T-helper 2 cell treated with Interferon-gamma antibody and Interleukin-4, amounts not matched to agents 100 ng/mL and 5 ng/mL, for 36 hours (primary cell): ENCODE results near the gene DSP. TPM values are rescaled to one million over a fixed set of nuclear protein-coding genes. Genes with fewer than 3 reads are reported as not detected.

Experiments
- intact Hi-C: fragments of 100-400 bp; cut with micrococcal nuclease; formaldehyde crosslinking; loops from one replicate; pipeline ENCODE4 v1.15.1; 2023
- total RNA-seq: library from RNA; stranded (reverse); gene quantifications from 2 replicates; pipeline ENCODE4 v1.2.3, GENCODE V29; 2022

The DSP gene
- total RNA-seq, 1 donor from 2014 or later, result not detected

DNA sequence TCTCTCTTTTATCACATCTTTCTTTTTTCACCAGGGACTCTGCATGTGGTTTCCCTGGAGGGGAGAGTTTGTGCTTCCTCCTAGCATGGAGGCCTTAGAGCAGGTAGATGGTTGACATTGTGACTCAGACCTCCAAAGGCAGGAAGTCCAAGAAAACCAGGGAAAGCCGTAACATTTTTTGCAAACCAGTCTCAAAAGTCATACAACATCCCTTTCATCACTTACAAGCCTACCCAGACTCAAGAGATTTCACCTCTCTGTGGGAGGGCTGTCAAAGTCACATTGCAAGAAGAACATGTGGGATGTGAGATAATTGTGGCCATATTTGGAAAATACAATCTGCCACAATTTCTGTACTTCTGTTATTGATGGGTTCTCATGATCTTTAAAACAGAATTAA lies 94.7 kb downstream of the DSP start:
- intact Hi-C loops, result no loop called here

Other genes starting within 250 kb of the DSP start
- 198 and 210 TPM in 2 replicates for gene SSR1, start 228.5 kb upstream of the DSP start, total RNA-seq
- 0.16 TPM in 1 of 2 replicates, not detected in the other for gene CAGE1, start 151.9 kb upstream of the DSP start, total RNA-seq
- 35.5 and 43.6 TPM in 2 replicates for gene RIOK1, start 151.9 kb upstream of the DSP start, total RNA-seq
- 14.8 and 15.5 TPM in 2 replicates for gene SNRNP48, start 48.5 kb downstream of the DSP start, total RNA-seq
- gene BMP6, start 184.4 kb downstream of the DSP start, total RNA-seq, result not detected in 2 replicates